D721Med (cell line): Measurements from ENCODE around the gene NEK10.

Source experiments
- DNase-seq: peaks from one replicate; pipeline ENCODE4 v3.0.0; 2011; ENCODE audit warnings: low spot score; ENCODE audit not compliant: insufficient read length
- FAIRE-seq: peaks from 2 replicates; lab custom pipeline; 2011; peaks lifted over from hg19 to GRCh38; lab: Jason Lieb, UNC
- TF ChIP-seq, protein P1 (sequence below): IDR thresholded peaks from 2 replicates; pipeline ENCODE4 v1.5.1; 2012; ENCODE audit warnings: mild to moderate bottlenecking, control low read depth; ENCODE audit not compliant: insufficient read depth; ENCODE audit errors: missing control alignments

The NEK10 gene

DNA sequence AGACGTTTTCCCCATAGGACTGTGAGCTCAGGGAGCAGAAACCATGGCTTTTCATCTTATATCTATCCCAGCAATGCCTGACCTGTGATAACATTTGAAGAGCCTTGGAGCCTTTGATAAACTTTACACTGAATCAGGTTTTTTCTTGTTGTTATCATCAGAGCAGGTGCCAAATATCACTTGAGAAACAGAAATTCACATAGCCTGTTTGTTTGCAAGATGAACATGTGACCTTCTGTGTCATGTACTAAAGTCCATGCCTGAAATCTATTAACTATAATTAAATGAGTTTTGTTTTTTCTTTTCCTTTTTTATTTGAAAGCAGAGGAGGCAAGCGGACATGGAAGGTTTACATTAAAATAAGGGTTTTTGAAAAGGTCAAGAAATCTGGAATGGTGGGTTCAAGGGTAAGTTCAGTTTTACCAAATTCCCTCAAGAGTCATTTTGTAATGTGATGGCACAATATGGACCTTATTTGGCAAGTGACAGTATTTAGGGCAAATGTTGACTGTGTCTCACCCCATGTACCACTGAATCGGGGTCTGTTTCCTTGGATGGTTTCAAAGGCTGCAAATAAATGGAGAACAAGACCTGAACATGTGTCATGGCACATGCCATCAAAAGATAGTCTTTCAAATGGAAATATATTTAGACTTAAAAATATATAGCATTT, 90.7 kb downstream of the NEK10 start:
- FAIRE-seq, result no peak
- TF ChIP-seq, protein P1, sequence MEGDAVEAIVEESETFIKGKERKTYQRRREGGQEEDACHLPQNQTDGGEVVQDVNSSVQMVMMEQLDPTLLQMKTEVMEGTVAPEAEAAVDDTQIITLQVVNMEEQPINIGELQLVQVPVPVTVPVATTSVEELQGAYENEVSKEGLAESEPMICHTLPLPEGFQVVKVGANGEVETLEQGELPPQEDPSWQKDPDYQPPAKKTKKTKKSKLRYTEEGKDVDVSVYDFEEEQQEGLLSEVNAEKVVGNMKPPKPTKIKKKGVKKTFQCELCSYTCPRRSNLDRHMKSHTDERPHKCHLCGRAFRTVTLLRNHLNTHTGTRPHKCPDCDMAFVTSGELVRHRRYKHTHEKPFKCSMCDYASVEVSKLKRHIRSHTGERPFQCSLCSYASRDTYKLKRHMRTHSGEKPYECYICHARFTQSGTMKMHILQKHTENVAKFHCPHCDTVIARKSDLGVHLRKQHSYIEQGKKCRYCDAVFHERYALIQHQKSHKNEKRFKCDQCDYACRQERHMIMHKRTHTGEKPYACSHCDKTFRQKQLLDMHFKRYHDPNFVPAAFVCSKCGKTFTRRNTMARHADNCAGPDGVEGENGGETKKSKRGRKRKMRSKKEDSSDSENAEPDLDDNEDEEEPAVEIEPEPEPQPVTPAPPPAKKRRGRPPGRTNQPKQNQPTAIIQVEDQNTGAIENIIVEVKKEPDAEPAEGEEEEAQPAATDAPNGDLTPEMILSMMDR, result no peak

DNA sequence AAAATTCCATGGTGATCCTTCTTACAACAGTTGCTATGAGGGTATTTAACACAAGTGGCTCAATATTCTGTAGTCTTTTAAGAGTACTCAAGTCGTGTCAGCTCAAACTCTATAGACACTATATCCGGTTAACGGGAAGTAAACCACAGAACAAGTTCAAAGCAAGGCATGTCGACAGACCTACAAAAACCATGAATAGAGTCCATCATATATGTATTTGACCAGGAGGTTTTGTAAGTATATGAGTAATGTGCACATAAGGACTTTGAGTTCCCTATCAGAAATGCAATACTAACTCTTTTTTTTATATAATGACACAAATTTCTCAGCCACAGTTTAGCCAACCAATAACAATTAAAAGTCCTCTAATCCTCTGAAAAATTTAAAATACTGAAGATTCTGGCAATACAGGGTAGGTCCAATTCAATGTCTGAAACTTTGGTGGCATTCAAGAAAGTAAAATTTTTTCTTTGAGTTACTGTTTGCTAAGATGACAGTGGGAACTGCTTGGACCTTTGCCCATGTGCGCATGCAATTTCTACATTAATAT, 93.7 kb downstream of the NEK10 start:
- DNase-seq (no peak), FAIRE-seq (no peak)
- TF ChIP-seq, protein P1, result no peak

More for the DNA sequence above, 90.7 kb downstream of the NEK10 start:
- no peak for DNase-seq

DNA sequence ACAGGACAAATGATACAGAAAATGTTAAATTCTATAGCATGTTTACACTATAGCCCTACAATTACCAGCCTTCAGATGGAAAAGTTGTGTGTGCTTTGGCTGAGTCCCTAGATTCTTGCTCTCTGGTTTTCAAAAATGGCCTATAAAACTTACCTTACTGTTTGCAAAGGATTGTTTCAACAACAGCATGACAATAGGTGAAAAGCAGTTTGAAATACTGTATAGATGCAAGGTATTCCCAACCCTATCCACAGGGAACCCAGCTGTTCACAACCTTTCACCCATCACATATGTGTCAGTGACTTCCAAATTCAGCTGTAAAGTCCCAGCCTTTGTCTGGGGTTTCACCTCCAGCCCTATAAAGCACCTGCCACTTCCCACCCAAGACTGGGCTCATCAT, 97.3 kb downstream of the NEK10 start:
- no peak for DNase-seq
- TF ChIP-seq, protein P1, result no peak
- no peak for FAIRE-seq

DNA sequence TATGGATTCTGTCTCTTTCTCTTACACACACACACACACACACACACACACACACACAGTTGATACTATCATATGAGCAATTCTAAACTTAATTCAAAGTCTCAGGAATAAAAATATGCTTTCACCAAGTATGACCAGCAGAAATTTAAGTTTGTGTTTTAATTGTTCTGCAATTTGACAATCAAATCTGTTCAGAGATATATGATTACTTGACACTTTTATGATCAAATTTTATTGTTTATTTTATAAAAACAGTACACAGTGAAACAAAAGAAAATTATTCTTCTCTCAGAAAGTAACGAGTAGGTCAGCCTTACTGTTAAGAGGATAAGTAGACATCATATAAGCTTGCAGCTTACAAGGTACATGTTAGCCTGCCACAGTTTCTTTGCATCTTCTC, 114.3 kb downstream of the NEK10 start:
- DNase-seq (no peak), FAIRE-seq (no peak)
- TF ChIP-seq, protein P1, result no peak

DNA sequence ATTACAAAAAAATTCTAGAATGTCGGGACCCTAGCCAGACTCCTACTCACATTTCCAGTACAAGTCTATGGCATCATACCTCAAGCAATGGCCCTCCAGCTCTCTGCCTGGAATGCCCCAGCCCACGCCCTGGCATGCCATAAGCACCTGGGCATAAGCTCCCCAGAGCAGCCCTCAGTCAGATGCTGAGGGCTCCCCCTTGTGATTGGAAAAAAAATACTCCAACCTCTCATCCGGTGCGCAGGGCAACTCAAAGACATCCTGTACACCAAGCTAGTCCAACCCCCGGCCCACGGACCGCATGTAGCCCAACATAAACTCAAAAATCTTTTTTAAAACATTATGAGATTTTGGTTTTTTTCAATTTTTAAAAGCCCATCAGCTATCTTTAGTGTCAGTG, 115.4 kb downstream of the NEK10 start:
- TF ChIP-seq, protein P1, result peak; percentile 32
- no peak for FAIRE-seq
- DNase-seq, result no peak

DNA sequence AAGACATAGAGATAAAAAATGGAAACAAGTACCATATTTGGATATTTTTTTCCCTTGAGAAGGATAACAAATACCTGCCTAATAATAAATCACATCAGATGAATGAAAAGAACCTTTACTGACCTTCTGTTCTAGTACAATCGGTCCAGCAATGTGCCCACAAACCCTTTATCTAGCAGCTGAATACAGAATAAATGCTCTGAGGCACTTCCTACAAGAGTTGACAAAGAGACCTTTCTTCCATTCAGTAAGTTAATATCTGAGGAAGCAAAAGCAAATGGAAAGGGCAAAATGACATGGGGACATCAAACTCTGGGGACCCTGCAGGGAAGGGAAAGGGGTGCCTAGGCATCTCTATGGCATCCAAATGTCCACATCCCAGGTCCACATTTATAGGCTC, 115.8 kb downstream of the NEK10 start:
- FAIRE-seq (no peak), DNase-seq (no peak)

More for the DNA sequence above, 115.8 kb downstream of the NEK10 start:
- TF ChIP-seq, protein P1, result no peak
